D721Med (cell line): ENCODE results near the gene UPF1.
A peak's percentile ranks its signal among the peaks of the same experiment; 100 is the strongest.

Experiments
- DNase-seq: peaks from one replicate; pipeline ENCODE4 v3.0.0; 2011; ENCODE audit warnings: low spot score; ENCODE audit not compliant: insufficient read length
- FAIRE-seq: peaks from 2 replicates; lab custom pipeline; 2011; peaks lifted over from hg19 to GRCh38; lab: Jason Lieb, UNC
- CTCF ChIP-seq: IDR thresholded peaks from 2 replicates; pipeline ENCODE4 v1.5.1; 2012; ENCODE audit warnings: mild to moderate bottlenecking, control low read depth; ENCODE audit not compliant: insufficient read depth; ENCODE audit errors: missing control alignments

UPF1 gene

DNA sequence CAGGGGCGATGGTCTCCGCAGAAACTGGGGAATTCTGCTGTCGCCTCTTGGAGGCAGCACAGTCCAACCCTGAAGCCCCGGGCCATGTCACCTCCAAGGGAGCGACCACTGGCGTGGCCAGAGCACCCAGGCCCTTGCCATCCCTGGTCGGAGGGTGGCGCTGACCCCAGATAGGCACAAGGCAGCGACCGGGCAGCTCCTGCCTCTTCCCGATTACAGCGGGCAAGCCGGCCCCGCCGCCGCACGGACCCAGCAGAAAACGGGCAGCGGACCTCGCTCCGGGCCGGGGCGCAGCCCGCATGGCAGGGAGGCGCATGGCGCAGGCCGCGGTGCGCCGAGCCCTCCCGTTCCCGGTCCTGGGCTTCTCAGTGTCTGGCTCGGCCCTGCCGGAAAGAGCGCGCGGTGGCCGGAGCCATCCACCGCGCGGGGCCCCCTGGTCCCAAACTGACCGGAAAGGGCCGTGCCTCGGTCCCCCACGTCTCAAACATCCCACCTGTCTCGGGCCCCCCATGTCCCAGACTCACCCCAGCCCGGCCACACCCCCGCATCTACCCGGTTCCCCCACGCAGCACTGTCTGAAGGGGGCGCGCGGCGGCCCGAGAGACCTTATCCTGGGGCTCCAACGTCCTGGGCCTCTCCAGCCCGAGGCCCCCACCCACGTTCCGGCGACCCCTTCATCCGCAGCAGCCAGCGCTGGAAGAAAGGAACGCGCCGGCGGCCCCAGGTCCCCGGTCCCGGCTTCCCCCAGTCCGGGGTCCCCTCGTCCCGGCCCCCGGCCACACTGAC is 63.5 kb downstream of the UPF1 start:
- no peak for FAIRE-seq
- DNase-seq: peak; percentile 72
- peak; percentile 40 for TF ChIP-seq CTCF

- DNase-seq: peak; percentile 88
- TF ChIP-seq CTCF: no peak
- FAIRE-seq: no peak
Measured at GRCh38 chr19:18895824-18896341, 64.1 kb downstream of the UPF1 start, which contains the start of gene CERS1. Gene CERS1, minus strand, starts transcription at chr19:18896158. Its CDS starts 86 bp downstream, at chr19:18896072.

- no peak for TF ChIP-seq CTCF
- DNase-seq (no peak), FAIRE-seq (no peak)
Measured at GRCh38 chr19:18896421-18896841, 64.7 kb downstream of the UPF1 start.

DNA sequence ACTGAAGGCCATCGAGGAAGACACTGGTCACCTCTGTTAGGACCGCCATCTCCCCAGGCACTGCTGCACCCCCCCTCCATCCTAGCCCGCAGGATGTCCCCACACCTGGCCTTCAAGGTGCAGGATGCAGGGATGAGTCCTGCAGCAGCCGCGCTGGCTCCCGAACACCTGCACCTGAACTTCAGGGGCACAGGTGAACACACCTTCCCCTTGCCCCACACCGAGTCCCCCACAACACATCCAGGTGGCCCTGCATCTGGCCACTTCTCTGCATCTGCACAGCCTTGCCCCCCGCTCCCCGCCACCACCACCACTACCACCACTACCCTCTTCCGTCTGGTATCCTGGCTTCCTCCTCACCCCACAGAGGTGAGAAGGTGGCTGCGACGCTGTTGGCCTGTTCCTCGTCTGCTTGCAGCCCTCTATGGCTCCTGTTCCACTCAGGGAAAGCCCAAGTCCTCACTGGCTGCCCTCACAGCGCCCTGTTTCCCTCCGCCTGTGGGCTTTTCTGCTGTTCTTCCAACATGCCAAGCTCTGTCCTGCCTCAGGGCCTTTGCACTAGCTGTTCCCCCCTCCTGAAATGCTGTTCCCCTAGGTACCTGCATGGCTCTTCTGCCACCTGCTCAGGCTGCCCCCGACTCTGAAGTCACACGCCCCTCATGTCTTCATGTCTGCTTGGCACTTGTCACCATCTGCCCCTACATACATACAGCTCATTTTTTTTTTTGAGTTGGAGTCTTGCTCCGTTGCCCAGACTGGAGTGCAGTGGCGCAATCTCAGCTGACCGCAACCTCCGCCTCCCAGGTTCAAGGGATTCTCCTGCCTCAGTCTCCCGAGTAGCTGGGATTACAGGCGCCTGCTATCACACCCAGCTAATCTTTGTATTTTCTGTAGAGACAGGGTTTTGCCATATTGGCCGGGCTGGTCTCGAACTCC is 65.6 kb downstream of the UPF1 start:
- no peak for DNase-seq

GRCh38 chr19:18898081-18898606 is 66.4 kb downstream of the UPF1 start:
- no peak for DNase-seq
- no peak for TF ChIP-seq CTCF
- no peak for FAIRE-seq

More for the DNA sequence above, 65.6 kb downstream of the UPF1 start:
- no peak for TF ChIP-seq CTCF
- FAIRE-seq: no peak

- no peak for FAIRE-seq
- DNase-seq: no peak
- TF ChIP-seq CTCF: no peak
Measured at GRCh38 chr19:18898607-18899408, 67.0 kb downstream of the UPF1 start.
